ENCODE data around the gene NTM. TPM values are rescaled to one million over a fixed set of nuclear protein-coding genes. Genes with fewer than 3 reads are reported as not detected.
A peak's percentile ranks its signal among the peaks of the same experiment; 100 is the strongest.

The NTM gene
- total RNA-seq, 4 donors from 2014 or later: 0.21 to 3.2 (median 0.84) TPM

GRCh38 chr11:131504199-131504949 lies 134.0 kb downstream of the NTM start:
- DNase-seq: no peak
- 26 to 43% methylated on average over 9 to 12 of the region's 15 CpGs for WGBS, 2 donors
- H3K27me3 ChIP-seq: peaks cover 0 to 18% (median 0%) of the 10 kb centered on the region in 4 donors
- no peak overlapping the region for H3K27ac ChIP-seq
- H3K4me3 ChIP-seq: no peak overlapping the region
- no peaks in the 10 kb centered on the region for H3K9me3 ChIP-seq
- H3K4me1 ChIP-seq: peaks cover 0 to 6% (median 3%) of the 10 kb centered on the region in 3 donors
- TF ChIP-seq POLR2A (IDR thresholded peaks at IDR 0.05): no peak
- TF ChIP-seq, protein P1, sequence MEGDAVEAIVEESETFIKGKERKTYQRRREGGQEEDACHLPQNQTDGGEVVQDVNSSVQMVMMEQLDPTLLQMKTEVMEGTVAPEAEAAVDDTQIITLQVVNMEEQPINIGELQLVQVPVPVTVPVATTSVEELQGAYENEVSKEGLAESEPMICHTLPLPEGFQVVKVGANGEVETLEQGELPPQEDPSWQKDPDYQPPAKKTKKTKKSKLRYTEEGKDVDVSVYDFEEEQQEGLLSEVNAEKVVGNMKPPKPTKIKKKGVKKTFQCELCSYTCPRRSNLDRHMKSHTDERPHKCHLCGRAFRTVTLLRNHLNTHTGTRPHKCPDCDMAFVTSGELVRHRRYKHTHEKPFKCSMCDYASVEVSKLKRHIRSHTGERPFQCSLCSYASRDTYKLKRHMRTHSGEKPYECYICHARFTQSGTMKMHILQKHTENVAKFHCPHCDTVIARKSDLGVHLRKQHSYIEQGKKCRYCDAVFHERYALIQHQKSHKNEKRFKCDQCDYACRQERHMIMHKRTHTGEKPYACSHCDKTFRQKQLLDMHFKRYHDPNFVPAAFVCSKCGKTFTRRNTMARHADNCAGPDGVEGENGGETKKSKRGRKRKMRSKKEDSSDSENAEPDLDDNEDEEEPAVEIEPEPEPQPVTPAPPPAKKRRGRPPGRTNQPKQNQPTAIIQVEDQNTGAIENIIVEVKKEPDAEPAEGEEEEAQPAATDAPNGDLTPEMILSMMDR (IDR thresholded peaks at IDR 0.05): peak in 2 of 6 experiments; percentile 13 to 39
- intact Hi-C loops (cut with DNase I): no loop called here
- H3K36me3 ChIP-seq: no peaks in the 10 kb centered on the region

GRCh38 chr11:131506348-131506747 lies 135.9 kb downstream of the NTM start:
- 79 to 88% methylated on average over 5 of the region's 6 CpGs for WGBS, 2 donors

GRCh38 chr11:131510662-131511061 lies 140.2 kb downstream of the NTM start:
- Histone ChIP-seq H3K27ac (no peak overlapping the region), H3K4me1 (no peaks in the 10 kb centered on the region), H3K36me3 (no peaks in the 10 kb centered on the region), H3K4me3 (no peak overlapping the region), H3K27me3 (peaks cover 0 to 11% (median 0%) of the 10 kb centered on the region in 4 donors), H3K9me3 (no peaks in the 10 kb centered on the region)
- TF ChIP-seq POLR2A (IDR thresholded peaks at IDR 0.05): no peak
- TF ChIP-seq, protein P1 (IDR thresholded peaks at IDR 0.05): no peak
- no peak for DNase-seq
- 15 to 79% methylated on average over 2 to 4 of the region's 8 CpGs for WGBS, 2 donors
- intact Hi-C loops (cut with DNase I): loop anchor here (10.0 kb wide), 1 partner anchor 446 kb away; no protein-coding TSS in a partner anchor

More at GRCh38 chr11:131506348-131506747, 135.9 kb downstream of the NTM start:
- Histone ChIP-seq H3K9me3 (no peaks in the 10 kb centered on the region), H3K4me3 (no peak overlapping the region), H3K36me3 (no peaks in the 10 kb centered on the region), H3K27me3 (peaks cover 0 to 18% (median 0%) of the 10 kb centered on the region in 4 donors), H3K27ac (no peak overlapping the region), H3K4me1 (peaks cover 0 to 6% (median 3%) of the 10 kb centered on the region in 3 donors)
- no peak for DNase-seq
- TF ChIP-seq POLR2A (IDR thresholded peaks at IDR 0.05): no peak
- TF ChIP-seq, protein P1 (IDR thresholded peaks at IDR 0.05): no peak
- intact Hi-C loops (cut with DNase I): no loop called here

GRCh38 chr11:131511794-131512193 lies 141.4 kb downstream of the NTM start:
- Histone ChIP-seq H3K36me3 (no peaks in the 10 kb centered on the region), H3K4me3 (no peak overlapping the region), H3K27me3 (peaks cover 0 to 1% (median 0%) of the 10 kb centered on the region in 4 donors), H3K4me1 (no peaks in the 10 kb centered on the region), H3K27ac (no peak overlapping the region), H3K9me3 (no peaks in the 10 kb centered on the region)
- 48 to 61% methylated on average over 2 to 8 of the region's 9 CpGs for WGBS, 2 donors
- intact Hi-C loops (cut with DNase I): loop anchor here (10.0 kb wide), 1 partner anchor 447 kb away; no protein-coding TSS in a partner anchor
- TF ChIP-seq POLR2A (IDR thresholded peaks at IDR 0.05): no peak
- TF ChIP-seq, protein P1 (IDR thresholded peaks at IDR 0.05): peak in 5 of 6 experiments; percentile 26 to 67 (median 41)
- DNase-seq: no peak

GRCh38 chr11:131512228-131512627 lies 141.8 kb downstream of the NTM start:
- WGBS, 2 donors: 65 to 70% methylated on average over 1 to 3 of the region's 3 CpGs
- Histone ChIP-seq H3K4me3 (no peak overlapping the region), H3K4me1 (no peaks in the 10 kb centered on the region), H3K36me3 (no peaks in the 10 kb centered on the region), H3K27ac (no peak overlapping the region), H3K9me3 (no peaks in the 10 kb centered on the region), H3K27me3 (no peaks in the 10 kb centered on the region)
- no peak for DNase-seq
- intact Hi-C loops (cut with DNase I): loop anchor here (10.0 kb wide), 1 partner anchor 447 kb away; no protein-coding TSS in a partner anchor
- TF ChIP-seq POLR2A (IDR thresholded peaks at IDR 0.05): no peak
- TF ChIP-seq, protein P1 (IDR thresholded peaks at IDR 0.05): no peak

Data from esophagus squamous epithelium (tissue), 5 donors.